Measurements from ENCODE around the gene PCDHA5. TPM values are rescaled to one million over a fixed set of nuclear protein-coding genes. Genes with fewer than 3 reads are reported as not detected.
"Not testable (repeated sequence)": the region's sequence is repeated elsewhere in the genome, so short reads cannot be mapped to it uniquely, and the experiment has no call there.

The PCDHA5 gene
- polyA plus RNA-seq, 1 experiment, result not detected

DNA sequence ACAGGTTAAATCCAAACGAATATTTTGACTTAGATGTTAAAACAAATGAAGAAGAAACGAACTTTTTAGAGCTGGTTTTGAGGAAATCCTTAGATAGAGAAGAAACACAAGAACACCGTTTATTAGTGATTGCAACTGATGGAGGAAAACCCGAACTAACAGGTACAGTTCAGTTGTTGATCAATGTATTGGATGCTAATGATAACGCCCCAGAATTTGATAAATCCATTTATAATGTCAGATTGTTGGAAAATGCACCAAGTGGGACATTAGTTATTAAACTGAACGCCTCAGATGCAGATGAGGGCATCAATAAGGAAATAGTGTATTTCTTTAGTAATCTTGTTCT lies 842 bp downstream of the PCDHA5 start:
- Histone ChIP-seq H3K27me3 (ENCODE audit: control insufficient read depth, insufficient read depth, low read length) (no peaks in the 10 kb centered on the region), H3K4me3 (ENCODE audit: low read depth, low read length) (no peak overlapping the region), H3K36me3 (ENCODE audit: control insufficient read depth, insufficient read depth, low read length) (no peaks in the 10 kb centered on the region)
- ChIA-PET CTCF (interaction anchor here (0.6 to 1.3 kb wide), 2 partner anchors 14 to 950 kb away, joined by 3 read pairs; no protein-coding TSS in a partner anchor), POLR2A (no interaction called here)
- DNase-seq (ENCODE audit: low read depth), result no peak
- TF ChIP-seq, protein P1, sequence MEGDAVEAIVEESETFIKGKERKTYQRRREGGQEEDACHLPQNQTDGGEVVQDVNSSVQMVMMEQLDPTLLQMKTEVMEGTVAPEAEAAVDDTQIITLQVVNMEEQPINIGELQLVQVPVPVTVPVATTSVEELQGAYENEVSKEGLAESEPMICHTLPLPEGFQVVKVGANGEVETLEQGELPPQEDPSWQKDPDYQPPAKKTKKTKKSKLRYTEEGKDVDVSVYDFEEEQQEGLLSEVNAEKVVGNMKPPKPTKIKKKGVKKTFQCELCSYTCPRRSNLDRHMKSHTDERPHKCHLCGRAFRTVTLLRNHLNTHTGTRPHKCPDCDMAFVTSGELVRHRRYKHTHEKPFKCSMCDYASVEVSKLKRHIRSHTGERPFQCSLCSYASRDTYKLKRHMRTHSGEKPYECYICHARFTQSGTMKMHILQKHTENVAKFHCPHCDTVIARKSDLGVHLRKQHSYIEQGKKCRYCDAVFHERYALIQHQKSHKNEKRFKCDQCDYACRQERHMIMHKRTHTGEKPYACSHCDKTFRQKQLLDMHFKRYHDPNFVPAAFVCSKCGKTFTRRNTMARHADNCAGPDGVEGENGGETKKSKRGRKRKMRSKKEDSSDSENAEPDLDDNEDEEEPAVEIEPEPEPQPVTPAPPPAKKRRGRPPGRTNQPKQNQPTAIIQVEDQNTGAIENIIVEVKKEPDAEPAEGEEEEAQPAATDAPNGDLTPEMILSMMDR (IDR thresholded peaks at IDR 0.05; ENCODE audit: insufficient read depth, low read depth, low read length), result no peak

DNA sequence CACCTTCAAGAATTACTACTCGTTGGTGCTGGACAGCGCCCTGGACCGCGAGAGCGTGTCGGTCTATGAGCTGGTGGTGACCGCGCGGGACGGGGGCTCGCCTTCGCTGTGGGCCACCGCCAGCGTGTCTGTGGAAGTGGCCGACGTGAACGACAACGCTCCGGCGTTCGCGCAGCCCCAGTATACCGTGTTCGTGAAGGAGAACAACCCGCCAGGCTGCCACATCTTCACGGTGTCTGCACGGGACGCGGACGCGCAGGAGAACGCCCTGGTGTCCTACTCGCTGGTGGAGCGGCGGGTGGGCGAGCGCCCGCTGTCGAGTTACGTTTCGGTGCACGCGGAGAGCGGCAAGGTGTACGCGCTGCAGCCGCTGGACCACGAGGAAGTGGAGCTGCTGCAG lies 1.6 kb downstream of the PCDHA5 start:
- H3K36me3 ChIP-seq (ENCODE audit: control insufficient read depth, insufficient read depth, low read length); DNase-seq (ENCODE audit: low read depth); CTCF ChIA-PET; H3K4me3 ChIP-seq (ENCODE audit: low read depth, low read length); H3K27me3 ChIP-seq (ENCODE audit: control insufficient read depth, insufficient read depth, low read length); POLR2A ChIA-PET: not testable (repeated sequence)

DNA sequence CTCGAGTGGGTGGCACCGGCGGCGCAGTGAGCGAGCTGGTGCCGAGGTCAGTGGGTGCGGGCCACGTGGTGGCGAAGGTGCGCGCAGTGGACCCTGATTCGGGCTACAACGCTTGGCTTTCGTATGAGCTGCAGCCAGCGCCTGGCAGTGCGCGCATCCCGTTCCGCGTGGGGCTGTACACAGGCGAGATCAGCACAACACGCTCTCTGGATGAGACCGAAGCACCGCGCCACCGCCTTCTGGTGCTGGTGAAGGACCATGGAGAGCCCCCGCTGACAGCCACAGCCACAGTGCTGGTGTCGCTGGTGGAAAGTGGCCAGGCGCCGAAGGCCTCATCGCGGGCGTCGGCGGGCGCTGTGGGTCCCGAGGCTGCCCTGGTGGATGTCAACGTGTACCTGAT lies 2.1 kb downstream of the PCDHA5 start:
- Histone ChIP-seq H3K4me3 (ENCODE audit: low read depth, low read length) (no peak overlapping the region), H3K36me3 (ENCODE audit: control insufficient read depth, insufficient read depth, low read length) (no peaks in the 10 kb centered on the region), H3K27me3 (ENCODE audit: control insufficient read depth, insufficient read depth, low read length) (no peaks in the 10 kb centered on the region)
- ChIA-PET CTCF (no interaction called here), POLR2A (no interaction called here)
- TF ChIP-seq, protein P1 (IDR thresholded peaks at IDR 0.05; ENCODE audit: insufficient read depth, low read depth, low read length), result no peak
- no peak for DNase-seq (ENCODE audit: low read depth)

- H3K36me3 ChIP-seq (ENCODE audit: control insufficient read depth, insufficient read depth, low read length), result no peaks in the 10 kb centered on the region
- H3K4me3 ChIP-seq (ENCODE audit: low read depth, low read length), result no peak within 1 kb of the TSS
- no peaks in the 10 kb centered on the region for H3K27me3 ChIP-seq (ENCODE audit: control insufficient read depth, insufficient read depth, low read length)
- no peak for DNase-seq (ENCODE audit: low read depth)
- POLR2A ChIA-PET, result no interaction called here
- TF ChIP-seq, protein P1 (IDR thresholded peaks at IDR 0.05; ENCODE audit: insufficient read depth, low read depth, low read length), result no peak
- CTCF ChIA-PET, result interaction anchor here (0.8 kb wide), 1 partner anchor 14 kb away, joined by 3 read pairs; no protein-coding TSS in a partner anchor
These were observed 6.4 kb downstream of the PCDHA5 start, which contains the start of gene PCDHA6 for GRCh38 chr5:140827704-140828361. Gene PCDHA6 (plus strand): TSS chr5:140827960. CDS start chr5:140828092, 132 bp downstream.

- H3K27me3 ChIP-seq (ENCODE audit: control insufficient read depth, insufficient read depth, low read length), result no peaks in the 10 kb centered on the region
- no peak for DNase-seq (ENCODE audit: low read depth)
- TF ChIP-seq, protein P1 (IDR thresholded peaks at IDR 0.05; ENCODE audit: insufficient read depth, low read depth, low read length), result no peak
- no peaks in the 10 kb centered on the region for H3K36me3 ChIP-seq (ENCODE audit: control insufficient read depth, insufficient read depth, low read length)
- ChIA-PET CTCF (interaction anchor here (0.8 kb wide), 1 partner anchor 15 kb away, joined by 3 read pairs; no protein-coding TSS in a partner anchor), POLR2A (no interaction called here)
- H3K4me3 ChIP-seq (ENCODE audit: low read depth, low read length), result no peak overlapping the region
These were observed 6.9 kb downstream of the PCDHA5 start for GRCh38 chr5:140828362-140828737.

DNA sequence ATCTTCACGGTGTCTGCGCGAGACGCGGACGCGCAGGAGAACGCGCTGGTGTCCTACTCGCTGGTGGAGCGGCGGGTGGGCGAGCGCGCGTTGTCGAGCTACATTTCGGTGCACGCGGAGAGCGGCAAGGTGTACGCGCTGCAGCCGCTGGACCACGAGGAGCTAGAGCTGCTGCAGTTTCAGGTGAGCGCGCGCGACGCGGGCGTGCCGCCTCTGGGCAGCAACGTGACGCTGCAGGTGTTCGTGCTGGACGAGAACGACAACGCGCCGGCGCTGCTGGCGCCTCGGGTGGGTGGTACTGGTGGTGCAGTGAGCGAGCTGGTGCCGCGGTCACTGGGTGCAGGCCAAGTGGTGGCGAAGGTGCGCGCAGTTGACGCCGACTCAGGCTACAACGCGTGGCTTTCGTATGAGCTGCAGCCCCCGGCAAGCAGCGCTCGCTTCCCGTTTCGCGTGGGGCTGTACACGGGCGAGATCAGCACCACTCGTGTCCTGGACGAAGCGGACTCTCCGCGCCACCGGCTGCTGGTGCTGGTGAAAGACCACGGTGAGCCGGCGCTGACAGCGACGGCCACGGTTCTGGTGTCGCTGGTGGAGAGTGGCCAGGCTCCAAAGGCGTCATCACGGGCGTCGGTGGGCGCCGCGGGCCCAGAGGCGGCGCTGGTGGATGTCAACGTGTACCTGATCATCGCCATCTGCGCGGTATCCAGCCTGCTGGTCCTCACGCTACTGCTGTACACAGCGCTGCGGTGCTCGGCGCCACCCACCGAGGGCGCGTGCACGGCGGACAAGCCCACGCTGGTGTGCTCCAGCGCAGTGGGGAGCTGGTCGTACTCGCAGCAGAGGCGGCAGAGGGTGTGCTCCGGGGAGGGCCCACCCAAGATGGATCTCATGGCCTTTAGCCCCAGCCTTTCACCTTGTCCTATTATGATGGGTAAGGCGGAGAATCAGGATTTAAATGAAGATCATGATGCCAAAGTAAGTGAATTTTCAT lies 8.4 kb downstream of the PCDHA5 start:
- H3K4me3 ChIP-seq (ENCODE audit: low read depth, low read length); POLR2A ChIA-PET; DNase-seq (ENCODE audit: low read depth); H3K27me3 ChIP-seq (ENCODE audit: control insufficient read depth, insufficient read depth, low read length); H3K36me3 ChIP-seq (ENCODE audit: control insufficient read depth, insufficient read depth, low read length); CTCF ChIA-PET: not testable (repeated sequence)
